H1 (cell line): ENCODE measurements around the gene HECTD4. TPM values are rescaled to one million over a fixed set of nuclear protein-coding genes. Genes with fewer than 3 reads are reported as not detected.

ENCODE experiments used
- ASH2L ChIP-seq: fragments of 200-600, 300-600 bp; sonication (generic); IDR thresholded peaks from one replicate; pipeline ENCODE4 v1.7.1; 2017; ENCODE audit warnings: low read length
- CHD2 ChIP-seq: IDR thresholded peaks from 2 replicates; pipeline ENCODE4 v1.6.1; 2012; ENCODE audit warnings: low read length, improper control_type of control experiment
- CREB1 ChIP-seq: IDR thresholded peaks from 2 replicates; pipeline ENCODE4 v1.6.1; 2012; ENCODE audit warnings: inconsistent platforms
- EP300 ChIP-seq, 2 experiments: IDR thresholded peaks; 1 replicate in 1 of 2; 2 replicates in 1 of 2; pipeline ENCODE4 v1.6.1; 2011 to 2012; ENCODE audit warnings: low read depth in 2 of 2, low read length in 2 of 2, mild to moderate bottlenecking in 2 of 2, borderline replicate concordance in 1 of 2, inconsistent platforms in 1 of 2, moderate library complexity in 1 of 2
- EZH2 ChIP-seq: fragments of 200-600 bp; sonication (generic); IDR thresholded peaks from 2 replicates; pipeline ENCODE4 v1.7.1; 2012; ENCODE audit warnings: low read depth, mild to moderate bottlenecking, moderate library complexity, low read length, inconsistent platforms; ENCODE audit not compliant: severe bottlenecking
- HDAC6 ChIP-seq: IDR thresholded peaks from one replicate; pipeline ENCODE4 v1.7.1; 2012; ENCODE audit warnings: low read depth, mild to moderate bottlenecking, inconsistent platforms, low read length, moderate library complexity
- TCF12 ChIP-seq: IDR thresholded peaks from 2 replicates; pipeline ENCODE4 v1.6.1; 2011; ENCODE audit warnings: low read depth, mild to moderate bottlenecking, low read length
- polyA plus RNA-seq, 7 experiments: library from polyadenylated mRNA; depleted of rRNA in 3 of 7; stranded (reverse) in 5 of 7; unstranded in 2 of 7; fragments of >200 nt in 5 of 7; fragments of 200-250 nt in 2 of 7; gene quantifications; 1 replicate in 5 of 7; 2 replicates in 1 of 7; 4 replicates in 1 of 7; pipeline versions ENCODE4 v1.2.1 to v1.2.3, GENCODE V29; 2011 to 2013; ENCODE audit warnings: missing spikeins in 2 of 7, mixed read lengths in 2 of 7
- total RNA-seq: library from RNA; stranded (reverse); fragmentation: NEBNext Ultra II Directional; extraction: Animal tissue kit (Norgen Biotek cat#: 25700); gene quantifications from 2 replicates; pipeline ENCODE4 v1.2.1, GENCODE V29; 2021
- TF ChIP-seq, protein P1 (sequence below): IDR thresholded peaks from 2 replicates; pipeline ENCODE4 v1.6.1; 2012; ENCODE audit warnings: inconsistent platforms

Gene HECTD4
- total and polyA plus RNA-seq, 2 of the 8 experiments (the other 6 are each of a cell fraction or from before 2014, with no cell fraction given): 6.5 to 33.7 TPM

GRCh38 chr12:112430929-112431328, 48.7 kb upstream of the HECTD4 start (continued):
- TF ChIP-seq, protein P1, sequence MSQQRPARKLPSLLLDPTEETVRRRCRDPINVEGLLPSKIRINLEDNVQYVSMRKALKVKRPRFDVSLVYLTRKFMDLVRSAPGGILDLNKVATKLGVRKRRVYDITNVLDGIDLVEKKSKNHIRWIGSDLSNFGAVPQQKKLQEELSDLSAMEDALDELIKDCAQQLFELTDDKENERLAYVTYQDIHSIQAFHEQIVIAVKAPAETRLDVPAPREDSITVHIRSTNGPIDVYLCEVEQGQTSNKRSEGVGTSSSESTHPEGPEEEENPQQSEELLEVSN: no peak
- no peak for TF ChIP-seq HDAC6
- no peak for TF ChIP-seq CHD2
- TF ChIP-seq EZH2: no peak
- TF ChIP-seq TCF12: no peak
- TF ChIP-seq CREB1: no peak
- no peak for TF ChIP-seq EP300 (IDR thresholded peaks at IDR 0.05; ENCODE audit: borderline replicate concordance in 1 of 2, low read depth in 2 of 2, low read length in 2 of 2)
- no peak for TF ChIP-seq ASH2L
